CD4-positive, alpha-beta T cell (primary cell): ENCODE data around the gene PPP1R26. TPM values are rescaled to one million over a fixed set of nuclear protein-coding genes. Genes with fewer than 3 reads are reported as not detected.

ENCODE experiments used
- ATAC-seq: fragments of 200-7000 bp; cut with Tn5 transposase; one replicate; pipeline ENCODE4 v1.10.0; 2022; ENCODE audit warnings: mild to moderate bottlenecking; ENCODE audit not compliant: poor library complexity
- CTCF ChIA-PET: fragments of 350-600 bp; sonication (Branson Sonifier 250); formaldehyde crosslinking; loops from one replicate; lab custom pipeline; 2021; ENCODE audit warnings: antibody characterized with exemption, inconsistent platforms; lab: Charles Lee
- POLR2A ChIA-PET: fragments of 350-600 bp; sonication (Branson Sonifier 250); formaldehyde crosslinking; loops from one replicate; lab custom pipeline; 2021; ENCODE audit warnings: antibody characterized with exemption, inconsistent platforms; lab: Charles Lee
- DNase-seq, 14 experiments: peaks; one replicate each; pipeline ENCODE4 v3.0.0-alpha.2; 2013 to 2020; ENCODE audit warnings: mixed read lengths in 2 of 14
- H3K27ac ChIP-seq, 2 donors: one replicate each; pipeline versions ENCODE4 v1.5.1 to v1.7.0; 2013; ENCODE audit warnings: low read length in 2 of 2, low read depth in 1 of 2, mild to moderate bottlenecking in 1 of 2
- H3K27me3 ChIP-seq, 2 experiments: 1 replicate in 1 of 2; 2 replicates in 1 of 2; pipeline versions ENCODE4 v1.6.1 to v1.7.0; 2013; ENCODE audit warnings: low read length in 2 of 2, control low read depth in 1 of 2, mild to moderate bottlenecking in 1 of 2, moderate library complexity in 1 of 2; ENCODE audit not compliant: insufficient read depth in 2 of 2, control insufficient read depth in 1 of 2
- H3K36me3 ChIP-seq: one replicate; pipeline ENCODE4 v1.6.1; 2013; ENCODE audit warnings: low read length, control low read depth; ENCODE audit not compliant: insufficient read depth
- H3K4me1 ChIP-seq: one replicate; pipeline ENCODE4 v1.6.1; 2013; ENCODE audit warnings: low read length, control low read depth; ENCODE audit not compliant: insufficient read depth
- H3K4me3 ChIP-seq: one replicate; pipeline ENCODE4 v1.5.1; 2013; ENCODE audit warnings: mild to moderate bottlenecking, low read length, moderate library complexity
- H3K9me3 ChIP-seq, 2 experiments: 1 replicate in 1 of 2; 2 replicates in 1 of 2; pipeline versions ENCODE4 v1.6.1 to v1.7.0; 2013; ENCODE audit warnings: low read length in 2 of 2, mild to moderate bottlenecking in 2 of 2, control low read depth in 1 of 2, moderate library complexity in 1 of 2; ENCODE audit not compliant: control insufficient read depth in 1 of 2, insufficient read depth in 1 of 2
- H3K27ac Mint-ChIP-seq: one replicate; pipeline ENCODE4 v1.8.0; 2020; ENCODE audit warnings: mixed read lengths
- H3K27me3 Mint-ChIP-seq: one replicate; pipeline ENCODE4 v1.8.0; 2021; ENCODE audit warnings: mixed read lengths
- H3K36me3 Mint-ChIP-seq: one replicate; pipeline ENCODE4 v1.8.0; 2021; ENCODE audit warnings: low read depth, mixed read lengths
- H3K4me1 Mint-ChIP-seq: one replicate; pipeline ENCODE4 v1.8.0; 2021; ENCODE audit warnings: low read depth, mixed read lengths
- H3K4me3 Mint-ChIP-seq: one replicate; pipeline ENCODE4 v1.8.0; 2020; ENCODE audit warnings: mild to moderate bottlenecking, mixed read lengths
- H3K9me3 Mint-ChIP-seq: one replicate; pipeline ENCODE4 v1.8.0; 2020; ENCODE audit warnings: mixed read lengths
- intact Hi-C, 2 experiments: fragments of 100-400 bp; cut with DNase I in 1 of 2; cut with micrococcal nuclease in 1 of 2; formaldehyde crosslinking; loops; one replicate each; pipeline versions ENCODE4 v1.15.1 to v1.9.0; 2023 to 2025; cut with DNase I, micrococcal nuclease
- total RNA-seq, 174 experiments: library from RNA in 2 of 174; stranded (reverse) in 2 of 174; gene quantifications; one replicate each; pipeline ENCODE4 v1.2.3 and lab custom pipeline; 2021 to 2026
- TF ChIP-seq, protein P1 (sequence below): fragments of 200-600 bp; IDR thresholded peaks from one replicate; pipeline ENCODE4 v1.8.0; 2022; ENCODE audit warnings: antibody characterized with exemption, mild to moderate bottlenecking

The PPP1R26 gene
- total RNA-seq, 2 experiments from 2014 or later, result 0.27 to 0.47 TPM

DNA sequence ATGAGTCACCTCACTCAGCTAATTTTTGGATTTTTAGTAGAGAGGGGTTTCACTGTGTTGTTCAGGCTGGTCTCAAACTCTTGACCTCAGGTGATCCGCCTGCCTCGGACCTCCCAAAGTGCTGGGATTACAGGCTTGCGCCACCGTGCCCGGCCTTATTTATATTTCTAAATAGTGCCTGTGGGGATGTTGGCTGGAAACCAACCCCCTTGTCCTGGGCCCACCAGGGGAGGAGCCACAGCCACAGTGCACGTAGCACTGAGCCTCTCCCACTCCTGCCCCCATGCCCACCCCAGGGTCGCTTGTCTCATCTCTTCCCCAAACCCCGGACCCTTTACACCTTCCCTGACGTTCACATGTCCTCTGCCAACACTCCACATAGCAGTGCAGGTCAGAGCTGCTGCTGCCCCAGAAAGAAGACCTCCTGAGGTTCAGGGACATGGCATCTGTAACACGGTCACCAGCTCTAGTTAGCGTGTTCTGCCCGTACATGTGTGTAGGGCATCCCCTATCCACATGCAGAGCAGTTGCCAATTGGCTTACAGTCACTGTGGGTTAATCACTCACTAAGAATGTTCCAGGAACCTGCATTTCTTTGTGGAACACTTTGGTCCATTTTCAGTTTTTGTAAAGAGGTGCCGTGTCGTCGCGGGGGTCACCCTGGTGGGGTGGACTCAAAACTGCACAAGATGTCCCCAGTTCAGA is 10.7 kb downstream of the PPP1R26 start:
- H3K4me3 ChIP-seq, result no peak overlapping the region
- intact Hi-C loops, result loop anchor here in 1 of 2 experiments (10.0 kb wide), 1 partner anchor 1356 kb away; the partner anchor contains the start of gene WDR5
- H3K9me3 ChIP-seq, result no peaks in the 10 kb centered on the region
- no peaks in the 10 kb centered on the region for H3K4me1 Mint-ChIP-seq
- peaks cover 1 to 3% of the 10 kb centered on the region in 2 experiments for H3K27me3 ChIP-seq
- H3K27me3 Mint-ChIP-seq, result peaks cover 6% of the 10 kb centered on the region
- H3K4me3 Mint-ChIP-seq, result no peak overlapping the region
- no peaks in the 10 kb centered on the region for H3K36me3 Mint-ChIP-seq
- H3K27ac ChIP-seq, result no peak overlapping the region
- DNase-seq, result no peak
- no peaks in the 10 kb centered on the region for H3K36me3 ChIP-seq
- CTCF ChIA-PET, result no interaction called here
- TF ChIP-seq, protein P1, sequence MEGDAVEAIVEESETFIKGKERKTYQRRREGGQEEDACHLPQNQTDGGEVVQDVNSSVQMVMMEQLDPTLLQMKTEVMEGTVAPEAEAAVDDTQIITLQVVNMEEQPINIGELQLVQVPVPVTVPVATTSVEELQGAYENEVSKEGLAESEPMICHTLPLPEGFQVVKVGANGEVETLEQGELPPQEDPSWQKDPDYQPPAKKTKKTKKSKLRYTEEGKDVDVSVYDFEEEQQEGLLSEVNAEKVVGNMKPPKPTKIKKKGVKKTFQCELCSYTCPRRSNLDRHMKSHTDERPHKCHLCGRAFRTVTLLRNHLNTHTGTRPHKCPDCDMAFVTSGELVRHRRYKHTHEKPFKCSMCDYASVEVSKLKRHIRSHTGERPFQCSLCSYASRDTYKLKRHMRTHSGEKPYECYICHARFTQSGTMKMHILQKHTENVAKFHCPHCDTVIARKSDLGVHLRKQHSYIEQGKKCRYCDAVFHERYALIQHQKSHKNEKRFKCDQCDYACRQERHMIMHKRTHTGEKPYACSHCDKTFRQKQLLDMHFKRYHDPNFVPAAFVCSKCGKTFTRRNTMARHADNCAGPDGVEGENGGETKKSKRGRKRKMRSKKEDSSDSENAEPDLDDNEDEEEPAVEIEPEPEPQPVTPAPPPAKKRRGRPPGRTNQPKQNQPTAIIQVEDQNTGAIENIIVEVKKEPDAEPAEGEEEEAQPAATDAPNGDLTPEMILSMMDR, result no peak
- POLR2A ChIA-PET, result no interaction called here
- no peak overlapping the region for H3K27ac Mint-ChIP-seq
- H3K4me1 ChIP-seq, result no peaks in the 10 kb centered on the region
- no peaks in the 10 kb centered on the region for H3K9me3 Mint-ChIP-seq
- no peak for ATAC-seq

DNA sequence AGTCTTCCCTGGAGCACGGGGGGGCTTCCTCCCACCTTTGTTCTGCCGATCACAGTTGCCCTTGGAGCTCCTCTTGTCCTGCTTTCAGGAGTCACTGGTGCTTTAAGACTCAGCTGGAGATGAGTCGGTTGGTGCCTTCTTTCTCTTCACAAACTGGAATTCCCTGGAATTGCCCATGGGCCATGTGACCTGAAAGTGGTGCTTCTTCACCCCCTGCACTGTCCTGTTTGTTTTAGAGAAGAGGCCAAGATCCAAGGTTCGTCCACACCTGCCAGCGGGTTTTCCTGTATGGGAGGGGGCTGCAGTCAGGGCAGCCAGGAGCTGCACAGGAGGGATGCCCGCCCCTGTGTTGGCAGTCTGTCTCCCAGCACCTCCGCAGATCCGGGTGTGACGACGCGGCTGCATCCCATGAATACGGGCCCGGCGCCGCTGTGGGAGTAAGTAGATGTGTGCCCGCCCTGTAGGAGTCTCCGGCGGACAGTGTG is 11.4 kb downstream of the PPP1R26 start:
- Histone ChIP-seq H3K27ac (no peak overlapping the region), H3K4me1 (no peaks in the 10 kb centered on the region), H3K4me3 (no peak overlapping the region), H3K9me3 (no peaks in the 10 kb centered on the region), H3K27me3 (no peaks in the 10 kb centered on the region), H3K36me3 (no peaks in the 10 kb centered on the region)
- no peak overlapping the region for H3K4me3 Mint-ChIP-seq
- TF ChIP-seq, protein P1, result no peak
- intact Hi-C loops, result loop anchor here in 1 of 2 experiments (10.0 kb wide), 1 partner anchor 1356 kb away; the partner anchor contains the start of gene WDR5
- ChIA-PET CTCF (no interaction called here), POLR2A (no interaction called here)
- no peaks in the 10 kb centered on the region for H3K4me1 Mint-ChIP-seq
- no peaks in the 10 kb centered on the region for H3K36me3 Mint-ChIP-seq
- peaks cover 6% of the 10 kb centered on the region for H3K27me3 Mint-ChIP-seq
- DNase-seq (no peak), ATAC-seq (no peak)
- no peak overlapping the region for H3K27ac Mint-ChIP-seq
- no peaks in the 10 kb centered on the region for H3K9me3 Mint-ChIP-seq

DNA sequence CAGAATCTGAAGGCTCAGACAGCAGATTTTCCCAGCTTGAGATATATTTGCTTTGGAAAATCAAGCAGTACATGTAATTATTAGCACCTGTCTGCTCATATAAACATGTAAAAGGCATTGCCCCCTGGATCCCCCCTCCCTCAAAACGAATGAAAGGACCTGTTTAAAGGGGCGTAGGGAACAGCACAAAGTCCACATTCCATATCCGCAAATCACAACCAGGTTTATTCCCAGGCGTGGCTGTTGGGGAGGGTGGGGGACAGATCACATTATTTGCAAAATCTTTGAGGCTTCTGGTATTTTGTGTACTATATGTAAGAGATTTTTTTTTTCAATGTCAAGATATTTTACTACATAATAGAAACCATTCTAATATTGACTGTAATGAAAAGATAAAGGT is 12.2 kb downstream of the PPP1R26 start:
- Mint-ChIP-seq H3K4me1 (no peaks in the 10 kb centered on the region), H3K9me3 (no peaks in the 10 kb centered on the region), H3K4me3 (no peak overlapping the region), H3K27ac (no peak overlapping the region), H3K36me3 (no peaks in the 10 kb centered on the region), H3K27me3 (peaks cover 6% of the 10 kb centered on the region)
- POLR2A ChIA-PET, result no interaction called here
- H3K4me3 ChIP-seq, result no peak overlapping the region
- no peak for ATAC-seq
- no peaks in the 10 kb centered on the region for H3K9me3 ChIP-seq
- no peaks in the 10 kb centered on the region for H3K36me3 ChIP-seq
- CTCF ChIA-PET, result no interaction called here
- intact Hi-C loops, result loop anchor here in 1 of 2 experiments (10.0 kb wide), 1 partner anchor 1357 kb away; the partner anchor contains the start of gene WDR5
- no peak for DNase-seq
- H3K4me1 ChIP-seq, result no peaks in the 10 kb centered on the region
- TF ChIP-seq, protein P1, result no peak
- H3K27me3 ChIP-seq, result no peaks in the 10 kb centered on the region
- H3K27ac ChIP-seq, result no peak overlapping the region
